ENCODE data around the gene NPIPB8.
"Not testable (repeated sequence)": the region's sequence is repeated elsewhere in the genome, so short reads cannot be mapped to it uniquely, and the experiment has no call there.

NPIPB8 gene

GRCh38 chr16:28621481-28622155, 16.2 kb upstream of the NPIPB8 start:
- H3K4me3 ChIP-seq (ENCODE audit: low read length) = peak overlapping the region; percentile 71; the same call in 1 of the 2 replicates
- no peak for DNase-seq (ENCODE audit: low read depth, low spot score)

GRCh38 chr16:28622532-28623171, 15.2 kb upstream of the NPIPB8 start:
- not testable (repeated sequence) for DNase-seq (ENCODE audit: low read depth, low spot score)
- peak overlapping the region; percentile 71 for H3K4me3 ChIP-seq (ENCODE audit: low read length)

- H3K4me3 ChIP-seq (ENCODE audit: low read length) = peak overlapping the region; percentile 71
- DNase-seq (ENCODE audit: low read depth, low spot score) = peak; percentile 63
Observed at GRCh38 chr16:28623172-28623711, 14.6 kb upstream of the NPIPB8 start.

DNA sequence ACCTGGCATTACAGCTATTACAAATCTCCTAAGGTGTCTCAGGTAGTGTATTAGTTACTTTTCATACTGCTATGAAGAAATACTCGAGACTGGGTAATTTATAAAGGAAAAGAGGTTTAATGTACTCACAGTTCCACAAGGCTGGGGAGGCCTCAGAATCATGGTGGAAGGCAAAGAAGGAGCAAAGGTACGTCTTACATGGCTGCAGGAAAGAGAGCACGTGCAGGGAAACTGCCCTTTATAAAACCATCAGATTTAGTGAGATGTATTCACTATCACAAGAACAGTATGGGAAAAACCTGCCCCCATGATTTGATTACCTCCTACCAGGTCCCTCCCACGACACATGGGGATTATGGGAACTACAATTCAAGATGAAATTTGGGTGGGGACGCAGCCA, 7.0 kb upstream of the NPIPB8 start:
- H3K4me3 ChIP-seq (ENCODE audit: low read length); DNase-seq (ENCODE audit: low read depth, low spot score): not testable (repeated sequence)

DNA sequence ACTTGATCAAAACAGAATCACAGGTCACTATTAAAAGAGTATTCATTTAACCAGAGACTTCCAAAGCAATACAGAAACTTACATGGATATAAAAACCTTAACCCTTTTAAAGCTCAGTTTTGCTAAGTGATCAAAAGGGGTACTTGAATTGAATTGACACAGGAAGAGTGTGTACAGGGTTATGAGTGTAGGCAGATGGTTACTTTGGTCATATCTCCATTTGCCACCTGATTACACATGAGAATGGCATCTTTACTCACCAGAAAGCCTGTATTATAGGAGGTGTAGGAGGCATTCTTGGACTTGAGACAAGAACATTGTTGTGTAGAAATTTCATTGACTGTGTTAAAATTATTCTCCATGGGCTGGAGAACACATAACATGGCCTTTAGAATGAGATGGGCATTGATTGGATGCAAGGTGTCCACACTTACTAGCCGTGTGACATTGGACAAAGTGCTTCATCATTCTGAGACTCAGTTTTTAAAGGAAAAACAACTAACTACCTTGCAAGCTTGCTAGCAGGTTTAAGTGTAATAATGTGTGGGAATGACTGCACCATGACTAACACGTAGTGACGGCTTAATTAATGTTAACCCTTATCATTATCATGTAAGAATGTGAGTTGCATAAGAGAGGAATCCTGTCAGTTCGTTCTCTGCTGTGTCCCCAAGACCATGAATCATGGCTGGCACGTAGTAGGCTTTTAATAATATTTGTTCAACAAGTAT, 1.6 kb upstream of the NPIPB8 start:
- DNase-seq (ENCODE audit: low read depth, low spot score); H3K4me3 ChIP-seq (ENCODE audit: low read length): not testable (repeated sequence)

DNA sequence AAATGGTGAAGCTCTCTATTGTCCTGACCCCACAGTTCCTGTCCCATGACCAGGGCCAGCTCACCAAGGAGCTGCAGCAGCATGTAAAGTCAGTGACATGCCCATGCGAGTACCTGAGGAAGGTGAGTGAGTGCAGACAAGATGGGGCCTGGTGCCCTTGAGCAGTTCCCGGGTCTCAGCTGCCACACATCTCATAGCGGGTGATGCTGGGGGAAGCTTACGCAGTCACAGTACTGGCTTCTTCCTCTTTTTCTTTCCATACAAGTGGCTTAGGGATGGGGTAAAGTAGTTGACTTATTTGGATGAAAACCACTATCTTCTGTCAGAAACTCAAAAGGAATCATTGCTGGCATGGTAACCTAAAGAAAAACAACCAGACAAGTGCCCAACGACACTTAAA, 494 bp downstream of the NPIPB8 start:
- H3K4me3 ChIP-seq (ENCODE audit: low read length); DNase-seq (ENCODE audit: low read depth, low spot score): not testable (repeated sequence)

DNA sequence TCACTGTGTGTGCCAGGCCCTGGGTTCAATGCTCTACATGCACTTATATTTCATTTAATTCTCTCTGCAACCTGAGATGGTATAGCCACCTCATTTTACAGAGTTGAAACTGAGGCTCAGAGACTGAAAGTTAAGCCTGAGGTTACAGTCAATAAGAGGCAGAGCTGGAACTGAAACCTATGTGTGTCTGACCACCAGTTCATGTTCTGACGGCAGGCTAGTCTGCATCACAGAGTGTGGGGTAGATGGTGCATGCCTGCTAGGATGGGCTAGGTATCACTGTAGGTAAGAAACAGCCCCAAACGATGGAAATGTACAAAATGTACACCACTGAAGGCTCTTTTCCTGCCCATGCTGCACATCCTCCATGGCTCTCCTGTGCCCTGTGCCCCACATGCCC, 2.1 kb downstream of the NPIPB8 start:
- DNase-seq (ENCODE audit: low read depth, low spot score); H3K4me3 ChIP-seq (ENCODE audit: low read length): not testable (repeated sequence)

GRCh38 chr16:28666264-28666663, 28.4 kb downstream of the NPIPB8 start:
- DNase-seq (ENCODE audit: low read depth, low spot score); H3K4me3 ChIP-seq (ENCODE audit: low read length): not testable (repeated sequence)

- DNase-seq (ENCODE audit: low read depth, low spot score); H3K4me3 ChIP-seq (ENCODE audit: low read length): not testable (repeated sequence)
Observed at GRCh38 chr16:28667480-28667879, 29.6 kb downstream of the NPIPB8 start.

DNA sequence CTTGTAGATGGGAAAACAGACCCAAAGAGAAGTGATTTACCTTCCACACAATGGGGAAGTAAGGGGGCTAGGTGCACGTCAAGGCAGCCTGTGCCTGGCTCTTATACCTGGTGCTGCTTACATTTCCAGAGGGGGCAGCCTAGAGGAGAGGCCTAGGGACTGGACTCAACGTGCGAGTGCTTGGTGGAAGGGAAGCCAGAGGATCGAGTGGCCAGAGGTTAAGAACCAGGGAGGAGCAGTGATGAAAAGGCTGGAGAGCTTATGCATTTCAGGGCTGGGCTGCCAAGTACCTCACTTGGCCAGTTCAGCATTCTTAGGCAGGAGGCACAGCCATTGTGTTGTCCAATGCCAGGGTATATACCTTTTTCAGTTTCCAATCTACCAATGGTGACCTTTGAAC, 30.3 kb downstream of the NPIPB8 start:
- DNase-seq (ENCODE audit: low read depth, low spot score); H3K4me3 ChIP-seq (ENCODE audit: low read length): not testable (repeated sequence)

DNA sequence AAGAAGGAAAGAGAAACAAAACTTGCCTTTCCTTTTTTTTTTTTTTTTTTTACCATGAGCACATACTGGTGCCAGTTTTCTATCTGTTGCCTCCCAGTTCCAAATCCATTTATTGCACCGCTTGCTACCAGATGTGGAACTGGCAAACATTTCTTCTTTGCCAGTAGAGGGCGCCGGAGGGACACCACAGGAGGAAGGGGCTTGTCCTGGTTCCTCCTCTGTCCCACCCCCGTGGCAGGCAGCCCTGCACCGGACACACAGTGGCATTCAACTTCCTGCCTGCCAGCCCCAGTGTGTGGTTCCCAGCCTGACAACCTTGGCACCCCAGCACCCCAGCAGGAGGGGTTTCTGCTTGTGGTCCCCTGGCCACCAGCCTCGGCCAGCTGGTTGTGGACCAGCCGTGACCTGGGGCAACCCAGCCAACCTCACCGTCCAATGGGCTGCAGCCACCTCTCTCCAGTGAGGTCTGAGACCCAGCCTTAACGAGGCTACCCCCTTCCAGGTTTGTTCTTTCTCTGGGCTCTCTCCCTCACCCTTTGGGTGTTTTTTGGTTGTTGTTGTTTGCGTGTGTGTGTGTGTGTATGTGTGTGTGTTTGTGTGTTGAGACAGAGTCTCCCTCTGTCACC, 50.6 kb downstream of the NPIPB8 start:
- DNase-seq (ENCODE audit: low read depth, low spot score) = not testable (repeated sequence)

GRCh38 chr16:28689425-28689824, 51.6 kb downstream of the NPIPB8 start:
- H3K4me3 ChIP-seq (ENCODE audit: low read length); DNase-seq (ENCODE audit: low read depth, low spot score): not testable (repeated sequence)

More for the DNA sequence above, 50.6 kb downstream of the NPIPB8 start:
- not testable (repeated sequence) for H3K4me3 ChIP-seq (ENCODE audit: low read length)

DNA sequence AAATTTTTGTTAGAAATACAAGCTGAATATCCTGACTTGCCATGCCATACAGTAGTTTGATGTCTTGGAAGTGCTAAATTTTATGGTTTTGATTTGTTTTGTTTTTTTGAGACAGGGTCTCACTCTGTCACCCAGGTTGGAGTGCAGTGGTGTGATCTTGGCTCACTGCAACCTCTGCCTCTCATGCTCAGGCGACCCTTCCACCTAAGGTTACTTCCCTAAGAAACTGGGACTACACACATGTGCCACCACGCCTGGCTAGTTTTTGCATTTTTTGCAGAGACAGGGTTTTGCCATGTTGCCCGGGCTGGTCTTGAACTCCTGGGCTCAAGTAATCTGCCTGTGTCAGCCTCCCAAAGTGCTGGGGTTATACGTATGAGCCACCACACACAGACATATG, 53.9 kb downstream of the NPIPB8 start:
- not testable (repeated sequence) for H3K4me3 ChIP-seq (ENCODE audit: low read length); DNase-seq (ENCODE audit: low read depth, low spot score)

GRCh38 chr16:28693257-28693950, 55.5 kb downstream of the NPIPB8 start:
- DNase-seq (ENCODE audit: low read depth, low spot score); H3K4me3 ChIP-seq (ENCODE audit: low read length): not testable (repeated sequence)

DNA sequence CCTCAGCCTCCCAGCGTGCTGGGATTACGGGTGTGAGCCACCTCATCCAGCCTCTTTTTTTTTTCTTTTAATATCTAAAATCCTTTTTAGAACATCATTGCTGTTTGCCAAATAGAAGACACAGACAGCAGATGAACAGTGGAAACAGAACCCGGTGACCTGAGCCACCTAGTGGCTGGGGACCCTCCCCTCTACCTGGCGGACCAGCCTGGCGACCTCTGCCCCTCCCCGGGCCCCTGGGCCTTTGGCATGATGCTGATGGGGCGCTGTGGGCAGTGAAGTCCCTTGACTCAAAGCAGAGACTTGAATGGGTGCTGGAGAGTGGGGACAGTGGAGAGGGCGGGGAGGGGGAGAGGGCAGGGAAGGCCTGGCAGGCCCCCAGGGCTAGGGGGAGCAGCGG, 61.9 kb downstream of the NPIPB8 start:
- not testable (repeated sequence) for H3K4me3 ChIP-seq (ENCODE audit: low read length); DNase-seq (ENCODE audit: low read depth, low spot score)

DNA sequence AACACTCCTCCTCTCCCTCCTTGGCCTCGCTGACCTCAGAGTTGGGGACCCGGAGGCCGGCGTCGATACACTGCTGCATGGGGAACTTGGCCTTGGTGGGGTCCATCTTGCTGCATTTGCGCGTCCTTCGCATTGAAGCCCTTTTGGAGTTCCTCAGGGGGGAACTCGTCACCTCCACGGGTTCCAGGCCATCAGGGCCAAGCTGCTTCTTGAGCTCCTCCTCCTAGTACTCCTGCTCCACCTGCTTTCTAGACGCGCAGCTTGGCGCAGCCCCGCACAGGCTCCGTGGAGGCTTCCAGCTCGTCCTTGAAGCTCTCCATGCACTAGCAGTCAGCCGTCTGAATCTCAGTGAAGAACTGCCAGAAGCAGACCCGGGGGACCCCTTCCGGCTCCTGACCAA, 62.5 kb downstream of the NPIPB8 start:
- not testable (repeated sequence) for H3K4me3 ChIP-seq (ENCODE audit: low read length); DNase-seq (ENCODE audit: low read depth, low spot score)

DNA sequence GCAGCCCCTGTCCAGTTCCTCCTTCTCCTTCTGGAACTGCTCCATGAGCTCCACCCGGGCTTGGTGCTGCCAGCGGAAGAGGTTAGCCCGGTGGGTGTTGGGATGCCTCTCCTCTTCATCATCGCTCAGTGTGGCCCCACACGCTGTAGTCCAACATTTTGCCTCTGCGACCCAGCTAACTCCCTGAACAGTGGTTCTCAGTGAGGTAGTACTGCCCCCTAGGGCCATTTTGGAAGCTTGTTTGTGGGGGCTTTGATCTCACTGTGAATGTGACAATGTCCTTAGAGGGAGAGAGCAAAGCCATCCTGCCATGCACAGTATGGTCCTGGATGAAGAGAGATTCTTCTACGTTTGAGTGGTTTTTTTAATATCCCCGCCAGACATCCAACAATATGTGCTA, 63.5 kb downstream of the NPIPB8 start:
- not testable (repeated sequence) for DNase-seq (ENCODE audit: low read depth, low spot score); H3K4me3 ChIP-seq (ENCODE audit: low read length)

DNA sequence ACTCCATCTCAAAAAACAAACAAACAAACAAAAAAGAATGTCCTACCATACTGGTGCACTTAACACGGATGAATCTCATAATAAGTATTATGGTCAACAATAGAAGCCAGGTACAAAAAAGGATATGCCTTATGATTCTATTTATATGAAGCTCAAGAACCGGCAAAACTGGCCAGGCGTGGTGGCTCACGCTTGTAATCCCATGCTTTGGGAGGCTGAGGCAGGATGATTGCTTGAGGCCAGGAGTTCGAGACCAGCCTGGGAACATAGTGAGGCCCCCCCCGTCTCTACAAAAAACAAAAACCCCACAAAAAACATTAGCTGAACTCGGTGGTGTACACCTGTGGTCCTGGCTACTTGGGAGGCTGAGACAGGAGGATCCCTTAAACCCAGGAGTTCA, 66.4 kb downstream of the NPIPB8 start:
- H3K4me3 ChIP-seq (ENCODE audit: low read length); DNase-seq (ENCODE audit: low read depth, low spot score): not testable (repeated sequence)
